GM12865 (cell line): ENCODE results near the gene LSM4.

Experiments used
- DNase-seq: peaks from one replicate; pipeline ENCODE4 v3.0.0; 2010; ENCODE audit warnings: low read depth
- H3K4me3 ChIP-seq: 2 replicates; pipeline ENCODE4 v1.5.1; 2011; ENCODE audit warnings: mild to moderate bottlenecking, low read depth, low read length, control low read depth
- TF ChIP-seq, protein P1 (sequence below): IDR thresholded peaks from 2 replicates; pipeline ENCODE4 v1.5.1; 2011; ENCODE audit warnings: low read length, control low read depth, low read depth, inconsistent platforms; ENCODE audit not compliant: insufficient read depth; ENCODE audit errors: missing control alignments

Gene LSM4

GRCh38 chr19:18286973-18287635 lies 35.8 kb downstream of the LSM4 start:
- TF ChIP-seq, protein P1, sequence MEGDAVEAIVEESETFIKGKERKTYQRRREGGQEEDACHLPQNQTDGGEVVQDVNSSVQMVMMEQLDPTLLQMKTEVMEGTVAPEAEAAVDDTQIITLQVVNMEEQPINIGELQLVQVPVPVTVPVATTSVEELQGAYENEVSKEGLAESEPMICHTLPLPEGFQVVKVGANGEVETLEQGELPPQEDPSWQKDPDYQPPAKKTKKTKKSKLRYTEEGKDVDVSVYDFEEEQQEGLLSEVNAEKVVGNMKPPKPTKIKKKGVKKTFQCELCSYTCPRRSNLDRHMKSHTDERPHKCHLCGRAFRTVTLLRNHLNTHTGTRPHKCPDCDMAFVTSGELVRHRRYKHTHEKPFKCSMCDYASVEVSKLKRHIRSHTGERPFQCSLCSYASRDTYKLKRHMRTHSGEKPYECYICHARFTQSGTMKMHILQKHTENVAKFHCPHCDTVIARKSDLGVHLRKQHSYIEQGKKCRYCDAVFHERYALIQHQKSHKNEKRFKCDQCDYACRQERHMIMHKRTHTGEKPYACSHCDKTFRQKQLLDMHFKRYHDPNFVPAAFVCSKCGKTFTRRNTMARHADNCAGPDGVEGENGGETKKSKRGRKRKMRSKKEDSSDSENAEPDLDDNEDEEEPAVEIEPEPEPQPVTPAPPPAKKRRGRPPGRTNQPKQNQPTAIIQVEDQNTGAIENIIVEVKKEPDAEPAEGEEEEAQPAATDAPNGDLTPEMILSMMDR, result no peak
- DNase-seq, result no peak
- H3K4me3 ChIP-seq, result no peak overlapping the region

GRCh38 chr19:18284712-18285360 lies 38.0 kb downstream of the LSM4 start:
- TF ChIP-seq, protein P1, result no peak
- H3K4me3 ChIP-seq, result no peak overlapping the region
- DNase-seq, result peak; percentile 55

DNA sequence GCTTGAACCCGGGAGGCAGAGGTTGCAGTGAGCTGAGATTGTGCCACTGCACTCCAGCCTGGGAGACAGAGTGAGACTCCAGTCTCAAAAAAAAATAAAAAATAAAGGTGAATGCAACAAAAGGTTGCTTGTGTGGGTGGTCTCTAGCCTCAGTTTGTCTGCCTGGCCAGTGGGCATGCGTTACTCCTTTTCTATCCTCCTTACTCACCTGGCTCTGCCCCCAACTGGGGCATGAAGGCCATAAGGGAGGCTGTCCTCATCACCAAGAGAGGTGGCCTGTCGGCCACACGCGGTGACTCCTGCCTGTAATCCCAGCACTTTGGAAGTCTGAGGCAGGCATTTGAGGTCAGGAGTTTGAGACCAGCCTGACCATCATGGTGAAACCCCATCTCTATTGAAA lies 39.5 kb downstream of the LSM4 start:
- no peak for DNase-seq
- TF ChIP-seq, protein P1, result no peak
- no peak overlapping the region for H3K4me3 ChIP-seq

DNA sequence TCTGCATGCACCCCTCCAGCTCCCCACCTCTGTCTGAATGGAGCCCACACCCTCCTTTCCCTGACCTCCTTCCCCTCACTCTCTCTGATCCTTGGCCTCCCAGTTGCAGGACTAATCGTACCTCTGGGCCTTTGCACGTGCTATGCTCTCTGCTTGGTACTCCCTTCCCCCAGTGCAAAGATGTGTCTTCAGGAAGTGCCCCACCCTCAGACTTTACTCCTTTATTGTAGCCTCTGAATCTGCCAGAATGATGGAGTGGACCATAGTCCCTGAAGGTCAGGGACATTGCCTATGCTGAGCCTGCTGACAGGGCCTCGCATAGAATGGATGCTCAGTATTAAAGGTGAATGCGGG lies 40.1 kb downstream of the LSM4 start:
- TF ChIP-seq, protein P1, result no peak
- peak; percentile 60 for DNase-seq
- H3K4me3 ChIP-seq, result peak overlapping the region; percentile 76

GRCh38 chr19:18282021-18282787 lies 40.7 kb downstream of the LSM4 start:
- TF ChIP-seq, protein P1, result no peak
- DNase-seq, result peak; percentile 68
- H3K4me3 ChIP-seq, result peak overlapping the region; percentile 76

DNA sequence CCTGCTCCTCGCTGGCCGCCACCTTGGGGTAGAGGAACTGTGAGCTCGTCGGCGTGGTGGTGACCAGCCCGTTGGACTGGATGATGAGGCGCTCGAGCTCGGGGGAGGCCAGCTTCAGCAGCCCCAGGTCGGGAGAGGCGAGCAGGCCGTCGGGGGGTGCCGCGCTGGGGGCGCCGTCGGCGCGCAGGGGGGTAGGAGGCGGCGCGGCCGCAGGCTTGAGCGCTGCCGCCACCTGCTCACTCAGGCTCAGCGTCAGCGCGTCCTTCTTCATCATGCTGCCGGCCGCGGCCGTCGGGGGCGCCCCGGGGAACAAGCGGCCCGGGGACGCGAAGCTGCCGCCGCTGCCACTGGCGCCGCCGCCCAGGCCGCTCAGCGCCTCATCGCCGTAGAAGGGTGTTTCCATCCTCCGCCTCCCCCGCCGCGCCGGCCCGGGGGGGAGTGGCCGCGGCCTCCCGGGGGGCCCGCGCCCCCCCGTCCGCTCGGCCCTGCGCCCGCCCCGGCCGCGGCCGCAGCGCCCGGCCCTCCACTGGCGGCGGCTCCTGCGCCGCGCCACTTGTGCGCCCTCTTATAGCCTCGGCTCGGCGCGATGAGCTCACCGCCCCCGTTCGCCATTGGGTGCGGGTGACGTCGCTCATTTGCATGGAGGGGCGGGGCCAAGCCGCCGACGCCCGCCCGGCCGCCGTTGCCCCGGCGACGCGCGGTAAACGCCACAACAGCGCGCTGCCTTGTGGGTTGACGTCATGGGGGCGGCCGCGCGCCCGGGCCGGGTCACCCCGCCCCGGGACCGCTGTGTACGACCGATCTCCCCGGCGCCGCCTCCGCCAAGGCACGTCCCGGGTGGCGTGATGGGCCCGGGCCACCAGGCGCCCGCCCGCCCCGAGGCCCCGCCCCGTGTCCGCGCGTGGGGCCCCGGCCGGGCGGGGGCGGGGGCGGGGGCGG lies 41.5 kb downstream of the LSM4 start, which contains the start of gene JUND:
JUND (minus strand) TSS at position 541 of the 939 bp plus-strand sequence; CDS start at position 403, 138 bp downstream.
- TF ChIP-seq, protein P1, result peak; percentile 11

More for the DNA sequence above, 41.5 kb downstream of the LSM4 start, which contains the start of gene JUND:
- peak; percentile 99 for DNase-seq
- H3K4me3 ChIP-seq, result peak within 1 kb of the TSS; percentile 79
